H1 (cell line): ENCODE data around the gene NPHP4. TPM values are rescaled to one million over a fixed set of nuclear protein-coding genes. Genes with fewer than 3 reads are reported as not detected.
A peak's percentile ranks its signal among the peaks of the same experiment; 100 is the strongest.

Source experiments
- CTCF ChIA-PET: fragments of 300-600 bp; sonication (Branson Sonifier 250); formaldehyde crosslinking; loops from one replicate; lab custom pipeline; 2021; ENCODE audit not compliant: partially characterized antibody; lab: Charles Lee
- POLR2A ChIA-PET: fragments of 300-600 bp; sonication (Branson Sonifier 250); formaldehyde crosslinking; loops from one replicate; lab custom pipeline; 2021; ENCODE audit warnings: inconsistent platforms; ENCODE audit not compliant: partially characterized antibody; lab: Charles Lee
- DNase-seq, 2 experiments: peaks; one replicate each; pipeline versions ENCODE4 v3.0.0 to v3.0.0-alpha.2; 2010 to 2022; ENCODE audit warnings: low spot score in 2 of 2, low read depth in 1 of 2, mixed read lengths in 1 of 2
- FAIRE-seq: peaks from 2 replicates; lab custom pipeline; 2011; peaks lifted over from hg19 to GRCh38; lab: Jason Lieb, UNC
- H2AFZ ChIP-seq: 2 replicates; pipeline ENCODE4 v1.8.1; 2012; ENCODE audit warnings: low read length, inconsistent platforms
- H2AK5ac ChIP-seq: 2 replicates; pipeline ENCODE4 v1.6.1; 2013; ENCODE audit warnings: low read depth, low read length
- H2BK120ac ChIP-seq: replicated peaks from 2 replicates; pipeline ENCODE3; 2013; ENCODE audit warnings: low read depth, low read length, inconsistent platforms
- H2BK12ac ChIP-seq: 2 replicates; pipeline ENCODE4 v1.6.1; 2013; ENCODE audit warnings: low read depth, low read length
- H2BK15ac ChIP-seq: 2 replicates; pipeline ENCODE4 v1.6.1; 2013; ENCODE audit warnings: low read length
- H2BK20ac ChIP-seq: 2 replicates; pipeline ENCODE4 v1.6.1; 2013; ENCODE audit warnings: low read length
- H2BK5ac ChIP-seq: 2 replicates; pipeline ENCODE4 v1.6.1; 2013; ENCODE audit warnings: low read depth, low read length
- H3K14ac ChIP-seq: 2 replicates; pipeline ENCODE4 v1.6.1; 2013; ENCODE audit warnings: inconsistent platforms; ENCODE audit not compliant: insufficient read length
- H3K18ac ChIP-seq: 2 replicates; pipeline ENCODE4 v1.6.1; 2013; ENCODE audit warnings: low read length; ENCODE audit errors: extremely low read depth
- H3K23ac ChIP-seq: 2 replicates; pipeline ENCODE4 v1.6.1; 2013; ENCODE audit warnings: inconsistent platforms; ENCODE audit not compliant: insufficient read length
- H3K23me2 ChIP-seq: 2 replicates; pipeline ENCODE4 v1.6.1; 2013; ENCODE audit warnings: low read depth, low read length
- H3K27ac ChIP-seq: 2 replicates; pipeline ENCODE4 v1.6.1; 2011; ENCODE audit warnings: low read depth, low read length, inconsistent platforms
- H3K27me3 ChIP-seq, 4 experiments: replicated peaks in 1 of 4; 1 replicate in 1 of 4; 2 replicates in 3 of 4; pipeline versions ENCODE4 v1.6.1 to v1.8.1; 2011 to 2013; ENCODE audit warnings: low read length in 3 of 4, mild to moderate bottlenecking in 3 of 4, inconsistent platforms in 2 of 4, mixed read lengths in 2 of 4, moderate library complexity in 1 of 4; ENCODE audit not compliant: control insufficient read depth in 3 of 4, insufficient read depth in 3 of 4; ENCODE audit errors: extremely low read depth in 1 of 4
- H3K36me3 ChIP-seq, 4 experiments: 2 replicates each; pipeline versions ENCODE4 v1.6.1 to v1.8.1; 2011 to 2013; ENCODE audit warnings: mild to moderate bottlenecking in 4 of 4, low read length in 3 of 4, moderate library complexity in 2 of 4, control low read depth in 1 of 4, inconsistent platforms in 1 of 4; ENCODE audit not compliant: insufficient read depth in 4 of 4, control insufficient read depth in 2 of 4
- H3K4ac ChIP-seq: replicated peaks from 2 replicates; pipeline ENCODE3; 2013; ENCODE audit warnings: low read length, low read depth, mixed read lengths, inconsistent platforms; ENCODE audit not compliant: insufficient read length
- H3K4me1 ChIP-seq, 4 experiments: replicated peaks in 1 of 4; 1 replicate in 1 of 4; 2 replicates in 3 of 4; pipeline versions ENCODE4 v1.6.1 to v1.8.1; 2011 to 2013; ENCODE audit warnings: low read length in 3 of 4, inconsistent platforms in 2 of 4, mixed read lengths in 1 of 4; ENCODE audit not compliant: insufficient read depth in 4 of 4, control insufficient read depth in 3 of 4
- H3K4me2 ChIP-seq, 2 experiments: 2 replicates each; pipeline versions ENCODE4 v1.6.1 to v1.8.1; 2011 to 2013; ENCODE audit warnings: low read depth in 2 of 2, low read length in 2 of 2, control low read depth in 1 of 2, inconsistent platforms in 1 of 2, mild to moderate bottlenecking in 1 of 2; ENCODE audit not compliant: insufficient read depth in 1 of 2
- H3K4me3 ChIP-seq, 4 experiments: fragments of 200-600, 300-600 bp in 1 of 4; sonication (generic), shearing (Covaris generic), sonication (Bioruptor Twin) in 1 of 4; 2 replicates each; pipeline versions ENCODE4 v1.5.1 to v1.8.1; 2011 to 2016; ENCODE audit warnings: low read length in 4 of 4, low read depth in 3 of 4, control low read depth in 2 of 4, inconsistent platforms in 2 of 4, mild to moderate bottlenecking in 2 of 4, mixed read lengths in 1 of 4, moderate library complexity in 1 of 4; ENCODE audit not compliant: insufficient read depth in 2 of 4; ENCODE audit errors: extremely low read depth in 1 of 4
- H3K56ac ChIP-seq: replicated peaks from 2 replicates; pipeline ENCODE3; 2013; ENCODE audit warnings: low read depth, mild to moderate bottlenecking, mixed read lengths, low read length, inconsistent platforms; ENCODE audit not compliant: insufficient read length
- H3K79me1 ChIP-seq: 2 replicates; pipeline ENCODE4 v1.6.1; 2013; ENCODE audit warnings: low read depth, low read length, control low read depth
- H3K79me2 ChIP-seq, 2 experiments: 2 replicates each; pipeline versions ENCODE4 v1.6.1 to v1.8.1; 2012 to 2013; ENCODE audit warnings: low read length in 2 of 2, mild to moderate bottlenecking in 2 of 2, inconsistent platforms in 1 of 2; ENCODE audit not compliant: insufficient read depth in 2 of 2, control insufficient read depth in 1 of 2
- H3K9ac ChIP-seq, 4 experiments: replicated peaks in 1 of 4; 1 replicate in 1 of 4; 2 replicates in 3 of 4; pipeline versions ENCODE4 v1.6.1 to v1.8.1; 2011 to 2013; ENCODE audit warnings: low read depth in 3 of 4, low read length in 3 of 4, control low read depth in 2 of 4, mild to moderate bottlenecking in 2 of 4, moderate library complexity in 2 of 4, inconsistent platforms in 1 of 4; ENCODE audit errors: extremely low read depth in 1 of 4
- H3K9me3 ChIP-seq, 2 experiments: 2 replicates each; pipeline versions ENCODE4 v1.6.1 to v1.8.1; 2012 to 2013; ENCODE audit warnings: mild to moderate bottlenecking in 2 of 2, moderate library complexity in 2 of 2, control low read depth in 1 of 2, inconsistent platforms in 1 of 2, low read depth in 1 of 2, low read length in 1 of 2, mixed read lengths in 1 of 2; ENCODE audit not compliant: insufficient read depth in 2 of 2
- H4K20me1 ChIP-seq, 2 experiments: replicated peaks in 1 of 2; 2 replicates each; pipeline versions ENCODE3 to v1.8.1; 2011 to 2013; ENCODE audit warnings: inconsistent platforms in 2 of 2, low read length in 2 of 2, mild to moderate bottlenecking in 1 of 2; ENCODE audit not compliant: insufficient read depth in 2 of 2, control insufficient read depth in 1 of 2
- H4K5ac ChIP-seq: 2 replicates; pipeline ENCODE4 v1.6.1; 2013; ENCODE audit warnings: low read length, low read depth, mixed read lengths, inconsistent platforms; ENCODE audit not compliant: insufficient read length
- H4K8ac ChIP-seq: 2 replicates; pipeline ENCODE4 v1.8.0; 2013; ENCODE audit warnings: mild to moderate bottlenecking, moderate library complexity, low read length, inconsistent platforms; ENCODE audit not compliant: insufficient read depth; ENCODE audit errors: extremely low read depth
- H4K91ac ChIP-seq: replicated peaks from 2 replicates; pipeline ENCODE3; 2013; ENCODE audit warnings: low read length, mixed read lengths, inconsistent platforms; ENCODE audit not compliant: insufficient read length
- BACH1 ChIP-seq: IDR thresholded peaks from 2 replicates; pipeline ENCODE4 v1.6.1; 2012; ENCODE audit warnings: low read length, improper control_type of control experiment
- BCL11A ChIP-seq, 2 experiments: IDR thresholded peaks; one replicate each; pipeline ENCODE4 v1.6.1; 2011; ENCODE audit warnings: low read depth in 2 of 2, low read length in 2 of 2, mild to moderate bottlenecking in 2 of 2
- BRCA1 ChIP-seq: IDR thresholded peaks from 2 replicates; pipeline ENCODE4 v1.6.1; 2012; ENCODE audit warnings: low read depth, low read length, improper control_type of control experiment
- CBX8 ChIP-seq: fragments of 300-800, 300-1000 bp; sonication (generic); IDR thresholded peaks from 2 replicates; pipeline ENCODE4 v1.7.1; 2016; ENCODE audit warnings: low read depth, low read length, borderline replicate concordance
- CHD2 ChIP-seq: IDR thresholded peaks from 2 replicates; pipeline ENCODE4 v1.6.1; 2012; ENCODE audit warnings: low read length, improper control_type of control experiment
- E2F6 ChIP-seq: IDR thresholded peaks from 2 replicates; pipeline ENCODE4 v1.6.1; 2012; ENCODE audit warnings: inconsistent platforms
- GTF2F1 ChIP-seq: IDR thresholded peaks from 2 replicates; pipeline ENCODE4 v1.6.1; 2012; ENCODE audit warnings: low read depth, low read length, improper control_type of control experiment, borderline replicate concordance
- KDM1A ChIP-seq: fragments of 200-600, 300-600 bp; sonication (generic); IDR thresholded peaks from 2 replicates; pipeline ENCODE4 v1.7.1; 2016; ENCODE audit warnings: mild to moderate bottlenecking, low read length, borderline replicate concordance
- RXRA ChIP-seq: IDR thresholded peaks from 2 replicates; pipeline ENCODE4 v1.6.1; 2011; ENCODE audit warnings: low read depth, mild to moderate bottlenecking, low read length, moderate library complexity; ENCODE audit not compliant: insufficient read depth
- SIN3A ChIP-seq, 2 experiments: IDR thresholded peaks in 1 of 2; conservative IDR thresholded peaks in 1 of 2; 2 replicates each; pipeline ENCODE4 v1.6.1; 2011 to 2012; ENCODE audit warnings: low read length in 2 of 2, improper control_type of control experiment in 1 of 2, low read depth in 1 of 2, mild to moderate bottlenecking in 1 of 2
- SP4 ChIP-seq: IDR thresholded peaks from 2 replicates; pipeline ENCODE4 v1.6.1; 2012; ENCODE audit warnings: low read length, inconsistent platforms
- WGBS, 2 experiments: shearing (Covaris generic) in 1 of 2; methylation state at CpG; one replicate each; pipeline versions ENCODE4 v1.1.6 to v1.1.7; 2013 to 2015; ENCODE audit warnings: low lambda C conversion rate in 2 of 2, mixed read lengths in 2 of 2, inconsistent platforms in 1 of 2, low coverage in 1 of 2, missing lambda C conversion rate in 1 of 2; ENCODE audit not compliant: insufficient replicate concordance in 2 of 2, insufficient coverage in 1 of 2, insufficient read length in 1 of 2; ENCODE audit errors: extremely low coverage in 1 of 2, missing lambda C conversion rate in 1 of 2; 5-methylcytosine and 5-hydroxymethylcytosine counted together
- polyA plus RNA-seq, 7 experiments: library from polyadenylated mRNA; depleted of rRNA in 3 of 7; stranded (reverse) in 5 of 7; unstranded in 2 of 7; fragments of >200 nt in 5 of 7; fragments of 200-250 nt in 2 of 7; gene quantifications; 1 replicate in 5 of 7; 2 replicates in 1 of 7; 4 replicates in 1 of 7; pipeline versions ENCODE4 v1.2.1 to v1.2.3, GENCODE V29; 2011 to 2013; ENCODE audit warnings: missing spikeins in 2 of 7, mixed read lengths in 2 of 7
- total RNA-seq: library from RNA; stranded (reverse); fragmentation: NEBNext Ultra II Directional; extraction: Animal tissue kit (Norgen Biotek cat#: 25700); gene quantifications from 2 replicates; pipeline ENCODE4 v1.2.1, GENCODE V29; 2021

The NPHP4 gene
- total and polyA plus RNA-seq, 2 of the 8 experiments (the other 6 are each of a cell fraction or from before 2014, with no cell fraction given) = 5.8 to 14.0 TPM

GRCh38 chr1:5834477-5835178 lies 157.6 kb downstream of the NPHP4 start:
- FAIRE-seq (no peak), DNase-seq (no peak)
- Histone ChIP-seq H2BK120ac (no peak overlapping the region), H3K4ac (no peak overlapping the region), H3K4me2 (no peak overlapping the region), H3K14ac (no peak overlapping the region), H2BK12ac (peak overlapping the region; percentile 60; the same call in 1 of the 2 replicates), H4K20me1 (no peaks in the 10 kb centered on the region), H3K18ac (no peak overlapping the region), H3K27ac (no peak overlapping the region), H2BK20ac (peak overlapping the region; percentile 48; the same call in 1 of the 2 replicates), H3K4me3 (no peak overlapping the region), H4K8ac (0 out of 2 replicates have a peak overlapping the region, but pooled peaks have one; percentile 1), H3K23ac (no peak overlapping the region), H3K4me1 (peaks cover 10 to 26% (median 15%) of the 10 kb centered on the region in 4 experiments; a peak in 6 of 7 replicates), H3K23me2 (peaks cover 2% of the 10 kb centered on the region; the same call in 1 of the 2 replicates), H3K56ac (no peak overlapping the region), H4K5ac (no peak overlapping the region), H2BK5ac (no peak overlapping the region), H3K9me3 (no peaks in the 10 kb centered on the region), H3K79me2 (no peaks in the 10 kb centered on the region), H4K91ac (no peak overlapping the region), H3K27me3 (peaks cover 0 to 7% (median 0%) of the 10 kb centered on the region in 4 experiments; a peak in 2 of 7 replicates), H3K9ac (no peak overlapping the region), H3K79me1 (no peaks in the 10 kb centered on the region), H3K36me3 (no peaks in the 10 kb centered on the region), H2BK15ac (no peak overlapping the region), H2AFZ (no peak overlapping the region), H2AK5ac (no peak overlapping the region)
- POLR2A ChIA-PET = no interaction called here
- CTCF ChIA-PET = interaction anchor here (2.3 to 2.7 kb wide), 2 partner anchors 25 to 82 kb away, joined by 6 to 10 read pairs; no protein-coding TSS in a partner anchor
- TF ChIP-seq GTF2F1 (no peak), BRCA1 (no peak), BACH1 (no peak), BCL11A (IDR thresholded peaks at IDR 0.05; ENCODE audit: low read depth in 2 of 2, low read length in 2 of 2) (no peak), RXRA (no peak), CHD2 (no peak), SP4 (no peak), E2F6 (no peak), KDM1A (no peak), CBX8 (no peak), SIN3A (conservative IDR thresholded peaks at IDR 0.05 in 1 of 2, IDR thresholded peaks at IDR 0.05 in 1 of 2; ENCODE audit: low read depth in 1 of 2, low read length in 2 of 2) (no peak)
- WGBS, 2 experiments = 85% methylated on average over 29 of the region's 32 CpGs; no CpG with 5 or more reads in 1 of the 2 experiments
